Activated T-cell treated with anti-CD3 and anti-CD28 coated beads, Interleukin-2, amount 50 U/mL, for 24 hours (primary cell): ENCODE measurements around the gene HRAS.

ENCODE experiments used
- DNase-seq: peaks from one replicate; pipeline ENCODE4 v3.0.0-alpha.2; 2020
- H3K27ac Mint-ChIP-seq: 2 replicates; pipeline ENCODE4 v1.8.0; 2020; ENCODE audit warnings: mild to moderate bottlenecking, mixed read lengths
- H3K27me3 Mint-ChIP-seq: 2 replicates; pipeline ENCODE4 v1.8.0; 2020; ENCODE audit warnings: mixed read lengths
- H3K36me3 Mint-ChIP-seq: 2 replicates; pipeline ENCODE4 v1.8.0; 2020; ENCODE audit warnings: low read depth, mixed read lengths
- H3K4me1 Mint-ChIP-seq: 2 replicates; pipeline ENCODE4 v1.8.0; 2020; ENCODE audit warnings: low read depth, mixed read lengths
- H3K4me3 Mint-ChIP-seq: 2 replicates; pipeline ENCODE4 v1.8.0; 2020; ENCODE audit warnings: mild to moderate bottlenecking, moderate library complexity, mixed read lengths
- H3K9me3 Mint-ChIP-seq: 2 replicates; pipeline ENCODE4 v1.8.0; 2020; ENCODE audit warnings: mixed read lengths

The HRAS gene

DNA sequence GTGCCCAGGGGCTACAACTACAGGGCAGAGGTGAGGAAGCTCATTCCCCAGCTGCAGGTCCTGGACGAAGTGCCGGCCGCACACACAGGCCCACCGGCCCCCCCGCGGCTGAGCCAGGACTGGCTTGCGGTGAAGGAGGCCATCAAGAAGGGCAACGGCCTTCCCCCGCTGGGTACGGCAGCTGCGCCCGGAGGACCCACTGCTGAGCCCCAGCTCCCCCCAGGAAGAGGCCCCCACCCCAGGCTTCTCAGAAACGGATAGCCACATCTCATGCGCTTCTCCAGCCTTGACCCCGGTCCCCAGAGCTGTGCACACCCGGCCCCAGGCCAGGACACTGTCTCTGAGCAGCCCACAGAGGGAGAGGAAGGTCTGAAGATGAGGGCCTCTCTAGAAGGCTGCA lies 15.8 kb upstream of the HRAS start:
- no peaks in the 10 kb centered on the region for H3K9me3 Mint-ChIP-seq
- no peaks in the 10 kb centered on the region for H3K36me3 Mint-ChIP-seq
- H3K4me1 Mint-ChIP-seq: no peaks in the 10 kb centered on the region
- no peak overlapping the region for H3K27ac Mint-ChIP-seq
- H3K4me3 Mint-ChIP-seq: no peak overlapping the region
- H3K27me3 Mint-ChIP-seq: no peaks in the 10 kb centered on the region
- DNase-seq: no peak

GRCh38 chr11:550746-551085 lies 15.3 kb upstream of the HRAS start:
- Mint-ChIP-seq H3K27ac (no peak overlapping the region), H3K36me3 (no peaks in the 10 kb centered on the region)

GRCh38 chr11:550021-550745 lies 14.8 kb upstream of the HRAS start:
- Mint-ChIP-seq H3K27ac (no peak overlapping the region), H3K9me3 (no peaks in the 10 kb centered on the region), H3K36me3 (no peaks in the 10 kb centered on the region)

More at GRCh38 chr11:550746-551085, 15.3 kb upstream of the HRAS start:
- no peak for DNase-seq
- H3K4me1 Mint-ChIP-seq: no peaks in the 10 kb centered on the region
- no peak overlapping the region for H3K4me3 Mint-ChIP-seq
- no peaks in the 10 kb centered on the region for H3K9me3 Mint-ChIP-seq
- H3K27me3 Mint-ChIP-seq: no peaks in the 10 kb centered on the region

DNA sequence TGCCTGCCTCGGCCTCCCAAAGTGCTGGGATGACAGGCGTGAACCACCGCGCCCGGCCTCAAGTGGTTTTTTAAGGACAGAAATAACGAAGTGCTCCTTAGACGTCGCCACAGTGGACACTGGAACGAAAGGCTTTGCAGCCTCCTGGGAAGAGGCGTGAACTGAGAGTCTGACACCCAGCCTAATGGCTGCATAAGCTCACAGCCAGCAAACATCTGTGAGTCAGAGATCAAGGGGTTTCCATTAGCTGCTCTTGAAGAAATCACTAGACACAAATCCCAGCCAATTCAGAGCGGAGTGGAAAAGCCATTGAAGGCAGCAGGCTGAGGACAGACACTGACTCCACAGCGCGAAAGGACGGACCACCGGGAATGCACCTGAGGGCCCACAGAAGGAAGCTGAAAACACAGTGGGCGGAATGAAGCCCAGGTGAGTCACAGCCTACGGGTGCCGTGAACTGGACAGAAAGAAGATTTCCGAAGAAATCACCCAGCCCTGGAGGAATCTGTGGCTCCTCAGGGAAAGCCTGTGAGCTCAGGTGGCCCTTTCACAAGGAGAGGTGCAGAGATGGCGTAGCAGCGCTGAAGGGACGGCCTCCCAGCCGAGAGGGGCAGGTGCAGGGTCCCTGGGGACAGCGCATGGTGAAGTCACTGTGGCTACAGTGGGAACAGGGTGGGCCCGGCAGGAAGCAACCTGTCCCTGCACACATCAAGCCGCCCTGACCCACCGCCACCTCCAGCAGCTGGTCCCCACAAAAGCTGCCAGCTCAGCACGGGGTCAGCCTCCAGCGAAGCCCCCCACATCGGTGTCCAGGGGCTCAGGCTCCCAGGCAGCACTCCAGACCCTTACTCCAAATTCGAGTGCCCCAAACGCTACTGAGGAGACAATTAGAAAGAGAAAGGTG lies 13.6 kb upstream of the HRAS start:
- no peak overlapping the region for H3K4me3 Mint-ChIP-seq
- no peak for DNase-seq
- H3K27ac Mint-ChIP-seq: no peak overlapping the region
- no peaks in the 10 kb centered on the region for H3K27me3 Mint-ChIP-seq
- no peaks in the 10 kb centered on the region for H3K9me3 Mint-ChIP-seq
- H3K36me3 Mint-ChIP-seq: no peaks in the 10 kb centered on the region
- H3K4me1 Mint-ChIP-seq: no peaks in the 10 kb centered on the region

More at GRCh38 chr11:550021-550745, 14.8 kb upstream of the HRAS start:
- Mint-ChIP-seq H3K4me3 (no peak overlapping the region), H3K27me3 (no peaks in the 10 kb centered on the region), H3K4me1 (no peaks in the 10 kb centered on the region)
- DNase-seq: no peak

DNA sequence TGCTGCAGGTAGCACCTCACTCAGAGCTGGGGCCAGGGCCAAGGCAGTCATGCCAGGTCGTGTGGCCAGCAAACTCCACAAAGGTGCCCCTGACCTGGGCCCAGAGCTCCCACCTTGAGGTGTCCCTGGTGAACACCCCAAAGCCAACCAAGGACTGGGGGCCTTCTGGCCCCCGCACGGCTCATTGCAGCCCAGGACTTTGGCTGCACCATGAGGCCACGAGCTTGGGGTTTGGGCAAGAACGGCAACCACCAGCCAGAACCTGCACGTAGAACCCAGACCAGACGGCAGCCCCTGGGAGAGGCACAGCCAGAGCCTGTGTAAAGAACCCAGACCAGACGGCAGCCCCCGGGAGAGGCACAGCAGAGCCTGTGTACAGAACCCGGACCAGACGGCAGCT lies 9.8 kb upstream of the HRAS start:
- Mint-ChIP-seq H3K4me3 (no peak overlapping the region), H3K36me3 (peaks cover 1% of the 10 kb centered on the region), H3K4me1 (no peaks in the 10 kb centered on the region), H3K9me3 (no peaks in the 10 kb centered on the region), H3K27ac (no peak overlapping the region), H3K27me3 (no peaks in the 10 kb centered on the region)
- no peak for DNase-seq

DNA sequence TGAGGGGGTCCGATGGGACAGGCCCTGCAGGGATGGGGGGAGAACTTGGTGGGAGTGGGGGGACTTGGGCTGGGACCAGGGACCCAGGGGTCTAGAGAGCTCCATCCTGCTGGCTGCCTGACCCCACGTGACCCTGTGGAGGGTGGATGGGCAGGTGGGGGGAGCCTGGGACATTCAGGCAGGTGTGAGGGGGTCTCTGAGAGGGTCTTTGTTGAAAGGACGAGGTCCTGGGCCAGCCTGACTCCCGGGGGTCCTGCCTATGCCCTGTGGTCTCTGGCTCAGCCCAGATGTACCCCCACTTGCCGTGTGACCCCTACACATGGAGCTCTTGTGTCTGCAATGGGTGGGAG lies 9.4 kb upstream of the HRAS start:
- no peak overlapping the region for H3K4me3 Mint-ChIP-seq
- DNase-seq: no peak
- no peaks in the 10 kb centered on the region for H3K27me3 Mint-ChIP-seq
- peaks cover 1% of the 10 kb centered on the region for H3K36me3 Mint-ChIP-seq
- H3K9me3 Mint-ChIP-seq: no peaks in the 10 kb centered on the region
- no peaks in the 10 kb centered on the region for H3K4me1 Mint-ChIP-seq
- no peak overlapping the region for H3K27ac Mint-ChIP-seq

DNA sequence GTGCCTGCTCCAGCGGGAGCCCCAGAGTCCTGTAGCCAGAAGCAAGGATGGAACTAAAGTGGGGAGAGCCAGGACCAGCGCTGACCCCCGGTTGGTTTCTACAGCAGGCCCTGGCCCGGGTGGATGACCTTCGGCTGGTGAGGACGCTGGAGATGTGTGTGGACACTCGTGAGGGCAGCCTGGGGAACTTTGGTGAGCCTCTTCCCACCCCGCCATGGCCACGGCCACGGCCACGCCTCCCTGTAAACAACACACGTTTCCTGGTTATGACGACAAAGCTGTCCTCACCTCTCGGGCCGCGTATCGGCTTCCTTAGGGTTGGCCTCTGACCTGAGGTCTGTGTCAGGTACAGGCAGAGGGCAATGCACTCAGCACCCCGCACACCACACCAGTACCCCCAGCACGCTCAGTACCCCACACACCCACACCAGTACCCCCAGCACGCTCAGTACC lies 6.1 kb upstream of the HRAS start:
- H3K27ac Mint-ChIP-seq: no peak overlapping the region
- no peaks in the 10 kb centered on the region for H3K9me3 Mint-ChIP-seq
- peaks cover 14% of the 10 kb centered on the region for H3K4me1 Mint-ChIP-seq
- peaks cover 1% of the 10 kb centered on the region for H3K36me3 Mint-ChIP-seq
- no peaks in the 10 kb centered on the region for H3K27me3 Mint-ChIP-seq
- no peak for DNase-seq
- no peak overlapping the region for H3K4me3 Mint-ChIP-seq

GRCh38 chr11:540583-541432 lies 5.4 kb upstream of the HRAS start:
- Mint-ChIP-seq H3K27me3 (no peaks in the 10 kb centered on the region), H3K27ac (no peak overlapping the region), H3K9me3 (no peaks in the 10 kb centered on the region), H3K4me3 (no peak overlapping the region), H3K4me1 (peaks cover 18% of the 10 kb centered on the region), H3K36me3 (peaks cover 1% of the 10 kb centered on the region)
- DNase-seq: no peak

DNA sequence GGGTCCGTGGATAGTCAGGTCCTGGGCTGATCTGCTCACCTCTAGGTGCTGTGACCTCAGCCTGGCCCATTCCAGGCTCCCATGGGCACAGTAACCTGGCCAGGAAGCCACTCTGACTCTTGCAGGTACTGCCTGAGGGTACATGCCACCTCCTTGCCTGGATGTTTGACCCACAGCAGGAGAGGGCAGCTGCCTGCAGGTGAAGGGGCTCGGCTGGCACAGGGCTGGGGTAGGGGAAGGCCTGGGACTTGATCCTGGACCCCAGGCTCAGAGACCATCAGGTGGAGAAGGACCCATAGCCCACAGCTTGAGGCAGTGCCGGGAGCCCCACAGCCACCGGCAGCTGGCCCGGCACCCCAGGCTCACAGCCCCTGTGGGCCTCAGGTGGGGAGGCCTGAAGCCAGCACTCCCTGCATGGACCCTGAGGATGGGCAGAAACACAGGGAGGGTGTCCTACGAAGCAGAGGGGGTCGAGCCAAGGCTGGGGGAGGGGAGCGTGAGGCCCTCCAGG lies 4.7 kb upstream of the HRAS start:
- H3K27ac Mint-ChIP-seq: no peak overlapping the region

DNA sequence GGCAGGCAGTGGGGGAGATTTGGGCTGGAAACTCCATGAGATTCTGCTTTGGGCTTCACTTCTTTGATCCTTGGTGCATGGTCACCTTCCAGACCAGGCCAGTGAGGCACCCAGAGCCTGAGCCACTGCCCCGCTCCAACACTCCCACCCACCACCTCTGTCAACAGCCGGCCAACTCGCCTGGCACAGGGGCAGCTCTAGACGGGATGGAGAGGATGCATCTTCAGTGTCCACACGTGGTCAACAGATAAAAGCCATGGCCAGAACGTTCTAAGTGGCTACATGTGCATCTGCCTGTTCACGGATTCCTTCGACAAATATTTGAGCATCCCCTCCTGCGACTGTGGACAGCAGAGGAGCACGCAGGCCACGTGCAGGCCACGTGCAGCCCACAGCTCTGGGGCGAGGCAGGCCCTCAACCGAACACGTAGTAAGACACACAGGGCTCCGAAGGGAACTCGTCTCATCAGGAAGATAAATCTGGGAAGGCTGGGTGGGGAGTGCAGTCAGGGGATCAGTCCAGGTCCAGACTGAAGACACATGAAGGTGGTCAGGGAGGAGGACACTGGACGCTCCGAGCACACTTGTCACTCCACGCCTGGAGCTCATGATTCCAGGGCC lies 3.2 kb upstream of the HRAS start:
- no peak for DNase-seq
- Mint-ChIP-seq H3K9me3 (no peaks in the 10 kb centered on the region), H3K27ac (peak overlapping the region; percentile 37), H3K4me3 (no peak overlapping the region), H3K36me3 (peaks cover 5% of the 10 kb centered on the region), H3K4me1 (peaks cover 22% of the 10 kb centered on the region), H3K27me3 (no peaks in the 10 kb centered on the region)

More for the DNA sequence above, 4.7 kb upstream of the HRAS start:
- Mint-ChIP-seq H3K4me1 (peaks cover 18% of the 10 kb centered on the region), H3K9me3 (no peaks in the 10 kb centered on the region), H3K27me3 (no peaks in the 10 kb centered on the region), H3K36me3 (peaks cover 1% of the 10 kb centered on the region), H3K4me3 (no peak overlapping the region)
- DNase-seq: no peak

DNA sequence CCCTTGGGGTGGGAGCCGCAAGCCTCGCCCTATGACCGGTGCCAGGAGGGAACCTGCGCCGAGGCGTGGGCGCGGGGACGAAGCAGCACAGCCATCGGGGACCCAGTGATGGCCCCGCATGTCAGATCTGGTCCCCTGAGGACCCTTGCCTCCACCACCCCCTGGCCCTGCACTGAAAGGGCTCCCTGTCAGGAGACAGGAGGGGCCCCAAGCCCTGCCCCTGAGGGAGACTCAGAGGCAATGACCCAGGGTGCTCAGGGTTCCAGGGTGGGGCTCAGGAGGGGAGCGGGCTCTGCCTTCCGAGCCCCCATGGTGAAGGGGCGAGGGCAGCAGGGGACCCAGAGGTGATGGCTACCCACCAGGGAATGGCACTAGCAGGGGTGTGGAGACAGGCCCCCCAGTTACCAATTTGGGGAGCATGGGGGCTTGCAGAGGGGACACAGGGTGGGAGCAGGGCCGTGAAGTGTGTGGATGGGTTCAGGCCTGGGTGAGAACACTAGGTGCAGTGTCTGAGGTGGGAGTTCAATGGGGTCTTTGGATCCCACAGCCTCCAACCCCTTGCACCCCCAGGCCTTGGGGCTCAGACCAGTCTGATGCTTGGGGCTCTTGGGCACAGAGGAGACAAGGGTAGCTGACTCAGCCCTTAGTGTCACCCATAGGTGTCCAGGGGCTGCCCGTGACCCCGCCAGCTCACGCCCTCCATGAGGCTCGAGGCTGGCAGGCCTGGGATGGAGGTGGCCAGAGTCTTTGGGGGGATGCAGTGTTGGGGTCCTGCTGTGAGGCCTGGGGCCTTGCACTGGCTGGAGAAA lies 2.5 kb upstream of the HRAS start:
- peaks cover 22% of the 10 kb centered on the region for H3K4me1 Mint-ChIP-seq
- H3K36me3 Mint-ChIP-seq: peaks cover 8% of the 10 kb centered on the region
- DNase-seq: no peak

GRCh38 chr11:536841-537621 lies 1.7 kb upstream of the HRAS start, which contains the start of gene LRRC56:
Gene LRRC56 (plus strand): TSS chr11:537527. CDS start chr11:540685, 3,158 bp downstream.
- Mint-ChIP-seq H3K27ac (peak within 1 kb of the TSS; percentile 92), H3K27me3 (no peaks in the 10 kb centered on the region), H3K36me3 (peaks cover 12% of the 10 kb centered on the region), H3K9me3 (no peaks in the 10 kb centered on the region), H3K4me1 (peaks cover 22% of the 10 kb centered on the region), H3K4me3 (peak within 1 kb of the TSS; percentile 86)
- peak; percentile 96 for DNase-seq

More for the DNA sequence above, 2.5 kb upstream of the HRAS start:
- Mint-ChIP-seq H3K9me3 (no peaks in the 10 kb centered on the region), H3K4me3 (peak overlapping the region; percentile 86), H3K27ac (peak overlapping the region; percentile 64), H3K27me3 (no peaks in the 10 kb centered on the region)

DNA sequence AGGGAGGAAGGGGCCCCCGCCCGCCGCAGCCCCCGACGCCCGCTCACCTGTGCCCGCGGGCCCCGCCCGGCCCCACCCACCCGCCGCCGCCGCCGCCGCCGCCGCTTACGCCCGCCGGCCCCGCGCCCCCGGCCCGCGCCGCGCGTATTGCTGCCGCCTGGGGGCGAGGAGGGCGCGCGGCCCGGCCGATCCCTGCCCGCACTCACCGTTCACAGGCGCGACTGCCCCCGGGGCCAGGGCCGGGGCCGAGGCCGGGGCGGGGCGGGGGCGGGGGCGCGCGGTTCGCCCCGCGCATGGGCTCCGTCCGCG lies 212 bp downstream of the HRAS start:
- DNase-seq: no peak
- H3K27me3 Mint-ChIP-seq: no peaks in the 10 kb centered on the region
- no peak overlapping the region for H3K4me3 Mint-ChIP-seq
- no peak overlapping the region for H3K27ac Mint-ChIP-seq
- no peaks in the 10 kb centered on the region for H3K9me3 Mint-ChIP-seq
- peaks cover 22% of the 10 kb centered on the region for H3K4me1 Mint-ChIP-seq
- H3K36me3 Mint-ChIP-seq: peaks cover 19% of the 10 kb centered on the region
